KOPT-K1 (cell line): Measurements from ENCODE around the gene DERA.
"Not testable (repeated sequence)": the region's sequence is repeated elsewhere in the genome, so short reads cannot be mapped to it uniquely, and the experiment has no call there.

Experiments
- H3K27ac ChIP-seq: fragments of 200-600 bp; sonication (generic); 2 replicates; pipeline ENCODE4 v1.5.1; 2016; ENCODE audit warnings: antibody characterized with exemption, mild to moderate bottlenecking, low read depth, low read length; ENCODE audit not compliant: poor library complexity, severe bottlenecking
- H3K36me3 ChIP-seq: fragments of 200-600 bp; sonication (generic); 2 replicates; pipeline ENCODE4 v1.5.1; 2017; ENCODE audit warnings: antibody characterized with exemption, mild to moderate bottlenecking, low read length, moderate library complexity; ENCODE audit not compliant: insufficient read depth
- H3K9me3 ChIP-seq: fragments of 200-600 bp; sonication (generic); 2 replicates; pipeline ENCODE4 v1.5.1; 2017; ENCODE audit warnings: antibody characterized with exemption, low read length, mild to moderate bottlenecking; ENCODE audit not compliant: insufficient read depth, poor library complexity, severe bottlenecking

Gene DERA

GRCh38 chr12:16034136-16034817 lies 123.1 kb downstream of the DERA start:
- Histone ChIP-seq H3K36me3 (no peaks in the 10 kb centered on the region), H3K9me3 (no peaks in the 10 kb centered on the region), H3K27ac (no peak overlapping the region)

- Histone ChIP-seq H3K27ac (no peak overlapping the region), H3K9me3 (no peaks in the 10 kb centered on the region)
These were observed 124.9 kb downstream of the DERA start for GRCh38 chr12:16036073-16036472.

GRCh38 chr12:16037533-16037932 lies 126.4 kb downstream of the DERA start:
- peaks cover 4% of the 10 kb centered on the region; the same call in 1 of the 2 replicates for H3K36me3 ChIP-seq
- H3K9me3 ChIP-seq = peaks cover 7% of the 10 kb centered on the region
- no peak overlapping the region for H3K27ac ChIP-seq

More at GRCh38 chr12:16036073-16036472, 124.9 kb downstream of the DERA start:
- H3K36me3 ChIP-seq = peaks cover 4% of the 10 kb centered on the region; the same call in 1 of the 2 replicates

- Histone ChIP-seq H3K27ac (no peak overlapping the region), H3K9me3 (peaks cover 16% of the 10 kb centered on the region), H3K36me3 (peaks cover 4% of the 10 kb centered on the region; the same call in 1 of the 2 replicates)
These were observed 132.3 kb downstream of the DERA start for GRCh38 chr12:16043480-16043879.

- Histone ChIP-seq H3K36me3 (no peaks in the 10 kb centered on the region), H3K9me3 (peaks cover 16% of the 10 kb centered on the region), H3K27ac (no peak overlapping the region)
These were observed 135.1 kb downstream of the DERA start for GRCh38 chr12:16046266-16046665.

- Histone ChIP-seq H3K9me3 (peaks cover 9% of the 10 kb centered on the region), H3K27ac (no peak overlapping the region), H3K36me3 (no peaks in the 10 kb centered on the region)
These were observed 137.4 kb downstream of the DERA start for GRCh38 chr12:16048511-16048910.

- Histone ChIP-seq H3K9me3 (no peaks in the 10 kb centered on the region), H3K36me3 (no peaks in the 10 kb centered on the region), H3K27ac (no peak overlapping the region)
These were observed 145.8 kb downstream of the DERA start for GRCh38 chr12:16056910-16057309.

- not testable (repeated sequence) for H3K27ac ChIP-seq, H3K9me3 ChIP-seq, H3K36me3 ChIP-seq
These were observed 146.2 kb downstream of the DERA start for GRCh38 chr12:16057351-16057751.

- Histone ChIP-seq H3K9me3 (no peaks in the 10 kb centered on the region), H3K27ac (no peak overlapping the region), H3K36me3 (no peaks in the 10 kb centered on the region)
These were observed 151.5 kb downstream of the DERA start for GRCh38 chr12:16062611-16063010.

- Histone ChIP-seq H3K9me3 (no peaks in the 10 kb centered on the region), H3K36me3 (no peaks in the 10 kb centered on the region), H3K27ac (no peak overlapping the region)
These were observed 152.6 kb downstream of the DERA start for GRCh38 chr12:16063726-16064125.

- Histone ChIP-seq H3K9me3 (no peaks in the 10 kb centered on the region), H3K36me3 (no peaks in the 10 kb centered on the region), H3K27ac (no peak overlapping the region)
These were observed 159.0 kb downstream of the DERA start for GRCh38 chr12:16070113-16070512.

- H3K27ac ChIP-seq = no peak overlapping the region
- H3K36me3 ChIP-seq = no peaks in the 10 kb centered on the region
- no peaks in the 10 kb centered on the region for H3K9me3 ChIP-seq
These were observed 161.5 kb downstream of the DERA start for GRCh38 chr12:16072678-16073077.

GRCh38 chr12:16074894-16075293 lies 163.8 kb downstream of the DERA start:
- H3K27ac ChIP-seq = no peak overlapping the region
- no peaks in the 10 kb centered on the region for H3K36me3 ChIP-seq
- H3K9me3 ChIP-seq = no peaks in the 10 kb centered on the region

- Histone ChIP-seq H3K36me3 (no peaks in the 10 kb centered on the region), H3K27ac (no peak overlapping the region), H3K9me3 (no peaks in the 10 kb centered on the region)
These were observed 164.8 kb downstream of the DERA start for GRCh38 chr12:16075887-16076286.

GRCh38 chr12:16076557-16076956 lies 165.4 kb downstream of the DERA start:
- H3K27ac ChIP-seq = no peak overlapping the region
- no peaks in the 10 kb centered on the region for H3K9me3 ChIP-seq
- H3K36me3 ChIP-seq = no peaks in the 10 kb centered on the region

GRCh38 chr12:16076970-16077522 lies 165.9 kb downstream of the DERA start:
- H3K9me3 ChIP-seq = no peaks in the 10 kb centered on the region
- H3K27ac ChIP-seq = no peak overlapping the region
- H3K36me3 ChIP-seq = no peaks in the 10 kb centered on the region
